C4-2B (cell line): ENCODE measurements around the gene BTBD16.

Experiments
- CTCF ChIP-seq: fragments of 450-650 bp; conservative IDR thresholded peaks from 2 replicates; pipeline ENCODE4 v1.5.1; 2017; ENCODE audit warnings: mild to moderate bottlenecking
- ZFX ChIP-seq: fragments of 450-650 bp; IDR thresholded peaks from 2 replicates; pipeline ENCODE4 v1.6.1; 2017

GRCh38 chr10:122343936-122344335 is 72.8 kb downstream of the BTBD16 start:
- TF ChIP-seq CTCF (no peak), ZFX (no peak)
